PC-3 (cell line): ENCODE results near the gene HOXB9. TPM values are rescaled to one million over a fixed set of nuclear protein-coding genes. Genes with fewer than 3 reads are reported as not detected.

Experiments
- ATAC-seq: fragments of 200-7000 bp; cut with Tn5 transposase; 2 replicates; pipeline ENCODE4 v1.9.1; 2020; ENCODE audit warnings: mild to moderate bottlenecking, moderate library complexity
- BruUV-seq: library from RNA; stranded (reverse); fragments of 400-500 nt; replicated peaks from 2 replicates; lab custom pipeline; 2021; lab: Mats Ljungman, UMichigan
- CTCF ChIA-PET: fragments of 300-600 bp; sonication (Branson Sonifier 250); formaldehyde crosslinking; loops from one replicate; lab custom pipeline; 2022; ENCODE audit warnings: antibody characterized with exemption; lab: Charles Lee
- POLR2A ChIA-PET: fragments of 300-600 bp; sonication (Branson Sonifier 250); formaldehyde crosslinking; loops from one replicate; lab custom pipeline; 2022; ENCODE audit warnings: antibody characterized with exemption; ENCODE audit not compliant: unreplicated experiment; lab: Charles Lee
- DNase-seq: peaks from one replicate; pipeline ENCODE4 v3.0.0-alpha.2; 2015
- H2AFZ ChIP-seq: fragments of 300-600 bp; sonication (generic); 2 replicates; pipeline ENCODE4 v1.6.0; 2016; ENCODE audit warnings: antibody characterized with exemption, low read length
- H3F3A ChIP-seq: fragments of 300-600 bp; sonication (generic); one replicate; pipeline ENCODE4 v1.6.0; 2017; ENCODE audit warnings: antibody characterized with exemption, low read length, control low read depth, mild to moderate bottlenecking; ENCODE audit not compliant: unreplicated experiment
- H3K27ac ChIP-seq: fragments of 300-600 bp; sonication (generic); 2 replicates; pipeline ENCODE4 v1.5.1; 2016; ENCODE audit warnings: mild to moderate bottlenecking, low read length
- H3K27me3 ChIP-seq: fragments of 300-600 bp; sonication (generic); 2 replicates; pipeline ENCODE4 v1.6.1; 2016; ENCODE audit warnings: low read length, mixed read lengths
- H3K36me3 ChIP-seq: fragments of 300-600 bp; sonication (generic); 2 replicates; pipeline ENCODE4 v1.6.1; 2016; ENCODE audit warnings: low read depth, mixed run types, low read length, mixed read lengths
- H3K4me1 ChIP-seq: fragments of 300-600 bp; sonication (generic); 2 replicates; pipeline ENCODE4 v1.5.1; 2016; ENCODE audit warnings: low read length; ENCODE audit not compliant: insufficient read depth
- H3K4me2 ChIP-seq: fragments of 300-600 bp; sonication (generic); 2 replicates; pipeline ENCODE4 v1.6.0; 2016; ENCODE audit warnings: low read length
- H3K4me3 ChIP-seq: fragments of 300-600 bp; sonication (generic); 2 replicates; pipeline ENCODE4 v1.5.1; 2016; ENCODE audit warnings: mild to moderate bottlenecking, low read length, mixed read lengths
- H3K79me2 ChIP-seq: fragments of 300-600 bp; sonication (generic); 2 replicates; pipeline ENCODE4 v1.6.1; 2017; ENCODE audit warnings: low read length, mixed read lengths
- H3K9ac ChIP-seq: fragments of 300-600 bp; sonication (generic); 2 replicates; pipeline ENCODE4 v1.6.0; 2016; ENCODE audit warnings: mild to moderate bottlenecking, low read length
- H3K9me2 ChIP-seq: fragments of 300-600 bp; sonication (generic); replicated peaks from 2 replicates; pipeline ENCODE4 v1.6.1; 2016; ENCODE audit warnings: mixed run types, low read length, mixed read lengths
- H3K9me3 ChIP-seq: fragments of 300-600 bp; sonication (generic); 2 replicates; pipeline ENCODE4 v1.6.1; 2016; ENCODE audit warnings: low read length, mixed read lengths
- H4K20me1 ChIP-seq: fragments of 300-600 bp; sonication (generic); 2 replicates; pipeline ENCODE4 v1.6.1; 2016; ENCODE audit warnings: low read length, mixed read lengths
- CTCF ChIP-seq: fragments of 300-600 bp; sonication (generic); conservative IDR thresholded peaks from 2 replicates; pipeline ENCODE4 v1.5.1; 2017; ENCODE audit warnings: antibody characterized with exemption, low read depth, mild to moderate bottlenecking, low read length
- EZH2 ChIP-seq: fragments of 300-600 bp; sonication (generic); IDR thresholded peaks from one replicate; pipeline ENCODE4 v1.6.1; 2017; ENCODE audit warnings: antibody characterized with exemption, mild to moderate bottlenecking, low read length; ENCODE audit not compliant: unreplicated experiment
- EZH2phosphoT487 ChIP-seq: fragments of 300-600 bp; sonication (generic); IDR thresholded peaks from 2 replicates; pipeline ENCODE4 v1.6.1; 2018; ENCODE audit warnings: mild to moderate bottlenecking, antibody characterized with exemption, low read length, borderline replicate concordance
- intact Hi-C: fragments of 100-400 bp; cut with micrococcal nuclease; formaldehyde crosslinking; loops from 2 replicates; pipeline ENCODE4 v1.9.0; 2023
- total RNA-seq: library from RNA; depleted of rRNA; stranded (reverse); fragments of >200 nt; gene quantifications from 2 replicates; pipeline ENCODE4 v1.2.3, GENCODE V29; 2014

HOXB9 gene
- total RNA-seq, 1 experiment from 2014 or later, result 7.0 TPM

- H4K20me1 ChIP-seq, result no peaks in the 10 kb centered on the region
- BruUV-seq, result no TSS peak
- CTCF ChIA-PET, result no interaction called here
- intact Hi-C loops, result no loop called here
- H3K79me2 ChIP-seq, result no peaks in the 10 kb centered on the region
- ATAC-seq (no peak), DNase-seq (no peak)
- no peak for TF ChIP-seq EZH2phosphoT487
- TF ChIP-seq CTCF, result no peak
- no peak for TF ChIP-seq EZH2
- no peaks in the 10 kb centered on the region for H3K27me3 ChIP-seq
- POLR2A ChIA-PET, result no interaction called here
- H2AFZ ChIP-seq, result no peak within 1 kb of the TSS
- H3K9me2 ChIP-seq, result no peaks in the 10 kb centered on the region
- H3K36me3 ChIP-seq, result no peaks in the 10 kb centered on the region
- no peak within 1 kb of the TSS for H3K4me3 ChIP-seq
- no peak within 1 kb of the TSS for H3K27ac ChIP-seq
- no peak within 1 kb of the TSS for H3K9ac ChIP-seq
- H3K4me1 ChIP-seq, result peaks cover 14% of the 10 kb centered on the region
- H3K4me2 ChIP-seq, result no peak within 1 kb of the TSS
- no peaks in the 10 kb centered on the region for H3F3A ChIP-seq
- no peaks in the 10 kb centered on the region for H3K9me3 ChIP-seq
Measured at GRCh38 chr17:48589831-48590606, 36.1 kb downstream of the HOXB9 start, which contains the start of gene HOXB3. Gene HOXB3, minus strand, starts transcription at chr17:48590241. Its CDS starts 37,767 bp downstream, at chr17:48552474.

- POLR2A ChIA-PET, result no interaction called here
- Histone ChIP-seq H3K9me2 (no peaks in the 10 kb centered on the region), H3K9me3 (no peaks in the 10 kb centered on the region), H3K36me3 (no peaks in the 10 kb centered on the region), H3K79me2 (0 out of 2 replicates have a peak, but pooled peaks cover under 1% of the 10 kb centered on the region), H3K4me3 (no peak overlapping the region), H3K4me2 (no peak overlapping the region), H3K4me1 (peaks cover 18% of the 10 kb centered on the region), H4K20me1 (no peaks in the 10 kb centered on the region), H3K27me3 (no peaks in the 10 kb centered on the region), H3K27ac (no peak overlapping the region), H3F3A (no peaks in the 10 kb centered on the region), H3K9ac (no peak overlapping the region), H2AFZ (no peak overlapping the region)
- intact Hi-C loops, result no loop called here
- no peak for ATAC-seq
- TF ChIP-seq EZH2 (no peak), EZH2phosphoT487 (no peak), CTCF (no peak)
- no TSS peak for BruUV-seq
- CTCF ChIA-PET, result interaction anchor here (1.6 kb wide), 1 partner anchor 255 kb away, joined by 3 read pairs; no protein-coding TSS in a partner anchor
- no peak for DNase-seq
Measured at GRCh38 chr17:48589060-48589830, 36.9 kb downstream of the HOXB9 start.
